Measurements from ENCODE around the gene DHRS7. TPM values are rescaled to one million over a fixed set of nuclear protein-coding genes. Genes with fewer than 3 reads are reported as not detected.

The DHRS7 gene
- total and polyA plus RNA-seq, 2 of the 8 experiments (the other 6 are each of a cell fraction or from before 2014, with no cell fraction given): 10.8 to 27.5 TPM

DNA sequence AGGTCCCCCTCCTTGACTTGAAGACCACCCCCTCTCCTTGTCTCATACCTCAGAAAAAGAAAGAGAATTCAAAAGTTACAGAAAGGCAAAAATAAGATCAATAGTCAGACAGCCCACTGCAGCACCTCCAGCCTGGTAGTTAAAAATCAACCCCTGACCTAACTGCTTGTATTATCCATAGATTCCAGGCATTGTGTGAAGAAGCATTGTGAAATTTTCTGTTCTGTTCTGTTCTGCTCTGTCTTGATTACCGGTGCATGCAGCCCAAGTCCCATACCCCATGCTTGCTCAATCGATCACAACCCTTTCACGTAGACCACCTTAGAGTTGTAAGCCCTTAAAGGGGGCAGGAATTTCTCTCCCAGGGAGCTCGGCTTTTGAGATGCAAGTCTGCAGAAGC, 5.8 kb upstream of the DHRS7 start:
- CTCF ChIA-PET (ENCODE audit: partially characterized antibody): interaction anchor here (0.8 to 2.1 kb wide), 6 partner anchors 10 to 206 kb away, joined by 3 to 7 read pairs (median 4); no protein-coding TSS in a partner anchor
- no peaks in the 10 kb centered on the region for H3K79me2 ChIP-seq (ENCODE audit: control insufficient read depth in 1 of 2, insufficient read depth in 2 of 2, low read length in 2 of 2)
- no peaks in the 10 kb centered on the region for H3K23me2 ChIP-seq (ENCODE audit: low read depth, low read length)
- TF ChIP-seq TAF1 (IDR thresholded peaks at IDR 0.05; ENCODE audit: low read depth, low read length) (no peak), TEAD4 (IDR thresholded peaks at IDR 0.05; ENCODE audit: low read depth, low read length) (no peak)

More for the DNA sequence above, 5.8 kb upstream of the DHRS7 start:
- no peak overlapping the region for H2AFZ ChIP-seq (ENCODE audit: low read length)
- no peak overlapping the region for H2BK20ac ChIP-seq (ENCODE audit: low read length)
- H3K36me3 ChIP-seq (ENCODE audit: control insufficient read depth in 2 of 4, insufficient read depth in 4 of 4, low read length in 3 of 4): no peaks in the 10 kb centered on the region
- H3K79me1 ChIP-seq (ENCODE audit: low read depth, low read length): no peaks in the 10 kb centered on the region
- H3K23ac ChIP-seq (ENCODE audit: insufficient read length): no peak overlapping the region
- H3K9me3 ChIP-seq (ENCODE audit: insufficient read depth in 2 of 2, low read depth in 1 of 2, low read length in 1 of 2): 0 out of 4 replicates have a peak, but pooled peaks cover 0 to 3% of the 10 kb centered on the region in 2 experiments
- H2AK5ac ChIP-seq (ENCODE audit: low read depth, low read length): no peak overlapping the region
- no peak overlapping the region for H4K91ac ChIP-seq (replicated peaks; ENCODE audit: insufficient read length, low read length)
- no peak overlapping the region for H3K4ac ChIP-seq (replicated peaks; ENCODE audit: insufficient read length, low read depth, low read length)
- DNase-seq (ENCODE audit: low read depth in 1 of 2, low spot score in 2 of 2): no peak
- WGBS, 2 experiments (ENCODE audit: extremely low coverage in 1 of 2, insufficient coverage in 1 of 2, insufficient read length in 1 of 2, insufficient replicate concordance in 2 of 2, low coverage in 1 of 2, low lambda C conversion rate in 2 of 2, missing lambda C conversion rate in 1 of 2): 87% methylated on average over 4 of the region's 4 CpGs; no CpG with 5 or more reads in 1 of the 2 experiments
- H2BK120ac ChIP-seq (replicated peaks; ENCODE audit: low read depth, low read length): no peak overlapping the region
- no peaks in the 10 kb centered on the region for H4K20me1 ChIP-seq (replicated peaks in 1 of 2; ENCODE audit: control insufficient read depth in 1 of 2, insufficient read depth in 2 of 2, low read length in 2 of 2)
- H3K27ac ChIP-seq (ENCODE audit: low read depth, low read length): no peak overlapping the region
- no peak overlapping the region for H3K14ac ChIP-seq (ENCODE audit: insufficient read length)
- no peak overlapping the region for H3K4me2 ChIP-seq (ENCODE audit: insufficient read depth in 1 of 2, low read depth in 2 of 2, low read length in 2 of 2)
- H4K5ac ChIP-seq (ENCODE audit: insufficient read length, low read depth, low read length): no peak overlapping the region
- H3K4me1 ChIP-seq (replicated peaks in 1 of 4; ENCODE audit: control insufficient read depth in 3 of 4, insufficient read depth in 4 of 4, low read length in 3 of 4): no peaks in the 10 kb centered on the region
- H3K4me3 ChIP-seq (ENCODE audit: extremely low read depth in 1 of 4, insufficient read depth in 2 of 4, low read depth in 3 of 4, low read length in 4 of 4): no peak overlapping the region
- no peak overlapping the region for H2BK5ac ChIP-seq (ENCODE audit: low read depth, low read length)
- POLR2A ChIA-PET (ENCODE audit: partially characterized antibody): no interaction called here
- no peak overlapping the region for H2BK15ac ChIP-seq (ENCODE audit: low read length)
- H3K18ac ChIP-seq (ENCODE audit: extremely low read depth, low read length): no peak overlapping the region
- H3K56ac ChIP-seq (replicated peaks; ENCODE audit: insufficient read length, low read depth, low read length): no peak overlapping the region
- H3K9ac ChIP-seq (replicated peaks in 1 of 4; ENCODE audit: extremely low read depth in 1 of 4, low read depth in 3 of 4, low read length in 3 of 4): no peak overlapping the region
- no peak overlapping the region for H2BK12ac ChIP-seq (ENCODE audit: low read depth, low read length)
- no peaks in the 10 kb centered on the region for H3K27me3 ChIP-seq (replicated peaks in 1 of 4; ENCODE audit: control insufficient read depth in 3 of 4, extremely low read depth in 1 of 4, insufficient read depth in 3 of 4, low read length in 3 of 4)
- no peak overlapping the region for H4K8ac ChIP-seq (ENCODE audit: extremely low read depth, insufficient read depth, low read length)
- FAIRE-seq: no peak
